GM10248 (cell line): ENCODE results near the gene FDPS.

ENCODE experiments used
- CTCF ChIA-PET: fragments of 300-600 bp; sonication (Branson Sonifier 250); formaldehyde crosslinking; extraction: SDS; loops from one replicate; lab custom pipeline; 2021; ENCODE audit warnings: antibody characterized with exemption; lab: Yijun Ruan, JAX
- POLR2A ChIA-PET: fragments of 350-650 bp; sonication (Branson Sonifier 250); formaldehyde crosslinking; extraction: SDS; loops from one replicate; lab custom pipeline; 2020; ENCODE audit warnings: antibody characterized with exemption; lab: Yijun Ruan, JAX
- DNase-seq: peaks from one replicate; pipeline ENCODE4 v3.0.0; 2012; ENCODE audit errors: extremely low spot score
- TF ChIP-seq, protein P1 (sequence below): IDR thresholded peaks from 2 replicates; pipeline ENCODE4 v1.5.1; 2012; ENCODE audit warnings: mild to moderate bottlenecking, low read depth; ENCODE audit errors: extremely low read depth, missing control alignments, control extremely low read depth

The FDPS gene

DNA sequence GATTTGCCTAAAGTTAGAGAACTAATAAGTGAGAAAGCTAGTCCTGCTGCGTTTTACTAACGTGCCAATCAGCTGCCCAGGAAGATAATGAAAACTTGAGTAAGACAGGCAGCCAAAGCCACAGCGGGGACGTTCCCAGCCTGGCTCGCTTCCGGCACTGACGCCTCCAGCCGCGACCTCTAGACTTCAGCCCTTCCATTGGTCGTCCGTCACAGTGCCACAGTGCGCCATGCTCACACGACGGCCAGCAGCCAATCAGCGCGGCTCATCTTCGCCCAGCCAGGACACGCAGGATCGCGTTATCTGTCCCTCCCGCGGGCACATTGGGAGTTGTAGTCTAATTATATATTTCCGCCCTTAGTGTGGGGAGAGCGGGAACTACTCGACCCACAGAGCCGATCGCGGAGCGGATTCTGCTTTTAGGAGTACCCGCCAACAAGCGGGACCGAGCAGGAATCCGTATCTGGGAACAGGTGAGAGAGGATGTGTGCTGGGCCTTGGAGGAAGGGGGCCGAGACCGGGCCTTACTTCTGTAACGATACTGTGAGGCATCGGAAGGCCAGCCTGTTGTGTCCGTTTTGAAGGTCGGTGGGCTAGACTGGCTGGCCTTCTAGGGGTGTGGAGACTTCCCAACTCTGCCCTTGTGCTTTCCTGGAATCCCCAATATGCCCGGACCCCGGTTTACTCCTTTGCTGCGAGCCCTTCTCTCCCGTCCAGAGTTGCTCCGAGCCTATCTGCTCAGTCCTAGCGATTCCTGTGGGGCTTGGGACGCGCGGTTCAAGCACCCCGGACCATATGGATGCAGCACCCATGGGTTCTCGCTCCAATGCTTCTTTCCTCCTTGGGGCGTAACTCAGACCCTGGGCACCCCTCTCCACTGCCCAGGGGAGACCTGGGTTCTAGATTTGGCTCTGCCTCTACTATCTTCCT is at the start of gene FDPS:
FDPS (plus strand) TSS at position 374 of the 930 bp plus-strand sequence. CDS start 924 bp downstream, outside the sequence.
- CTCF ChIA-PET: interaction anchor here (0.7 to 4.4 kb wide), 12 partner anchors 11 to 477 kb away, joined by 3 to 52 read pairs (median 3); partner anchors contain the start of genes CLK2, HCN3 and KRTCAP2
- POLR2A ChIA-PET: interaction anchor here (0.5 to 1.3 kb wide), 10 partner anchors 9 to 1316 kb away, joined by 3 to 9 read pairs (median 3); a partner anchor contains a TSS
- TF ChIP-seq, protein P1, sequence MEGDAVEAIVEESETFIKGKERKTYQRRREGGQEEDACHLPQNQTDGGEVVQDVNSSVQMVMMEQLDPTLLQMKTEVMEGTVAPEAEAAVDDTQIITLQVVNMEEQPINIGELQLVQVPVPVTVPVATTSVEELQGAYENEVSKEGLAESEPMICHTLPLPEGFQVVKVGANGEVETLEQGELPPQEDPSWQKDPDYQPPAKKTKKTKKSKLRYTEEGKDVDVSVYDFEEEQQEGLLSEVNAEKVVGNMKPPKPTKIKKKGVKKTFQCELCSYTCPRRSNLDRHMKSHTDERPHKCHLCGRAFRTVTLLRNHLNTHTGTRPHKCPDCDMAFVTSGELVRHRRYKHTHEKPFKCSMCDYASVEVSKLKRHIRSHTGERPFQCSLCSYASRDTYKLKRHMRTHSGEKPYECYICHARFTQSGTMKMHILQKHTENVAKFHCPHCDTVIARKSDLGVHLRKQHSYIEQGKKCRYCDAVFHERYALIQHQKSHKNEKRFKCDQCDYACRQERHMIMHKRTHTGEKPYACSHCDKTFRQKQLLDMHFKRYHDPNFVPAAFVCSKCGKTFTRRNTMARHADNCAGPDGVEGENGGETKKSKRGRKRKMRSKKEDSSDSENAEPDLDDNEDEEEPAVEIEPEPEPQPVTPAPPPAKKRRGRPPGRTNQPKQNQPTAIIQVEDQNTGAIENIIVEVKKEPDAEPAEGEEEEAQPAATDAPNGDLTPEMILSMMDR: no peak
- peak; percentile 98 for DNase-seq

DNA sequence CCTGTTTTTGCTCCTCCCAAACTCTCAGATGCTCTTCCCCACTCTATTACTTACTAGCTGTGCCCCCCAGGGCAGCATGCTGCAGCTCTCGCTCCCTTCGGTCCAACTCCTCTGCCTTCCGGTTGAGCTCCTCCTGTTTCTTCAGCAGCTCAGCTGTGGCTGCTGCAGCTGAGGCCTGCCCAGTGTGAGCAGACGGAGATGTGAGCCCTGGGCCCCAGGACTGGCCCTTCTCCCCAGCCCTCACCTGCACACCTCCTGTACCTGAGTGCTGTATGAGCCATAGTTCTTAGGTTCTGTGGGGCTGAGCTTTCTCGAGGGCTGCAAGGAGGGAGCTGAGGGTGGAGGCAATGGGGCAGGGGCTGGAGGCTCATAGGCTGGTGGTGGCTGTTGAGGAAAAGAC is 48.4 kb upstream of the FDPS start:
- no peak for DNase-seq
- ChIA-PET POLR2A (interaction anchor here (1.5 kb wide), 1 partner anchor 11 kb away, joined by 3 read pairs; no protein-coding TSS in a partner anchor), CTCF (interaction anchor here (0.7 to 4.5 kb wide), 3 partner anchors 10 to 64 kb away, joined by 3 to 103 read pairs (median 4); no protein-coding TSS in a partner anchor)
- TF ChIP-seq, protein P1: no peak

DNA sequence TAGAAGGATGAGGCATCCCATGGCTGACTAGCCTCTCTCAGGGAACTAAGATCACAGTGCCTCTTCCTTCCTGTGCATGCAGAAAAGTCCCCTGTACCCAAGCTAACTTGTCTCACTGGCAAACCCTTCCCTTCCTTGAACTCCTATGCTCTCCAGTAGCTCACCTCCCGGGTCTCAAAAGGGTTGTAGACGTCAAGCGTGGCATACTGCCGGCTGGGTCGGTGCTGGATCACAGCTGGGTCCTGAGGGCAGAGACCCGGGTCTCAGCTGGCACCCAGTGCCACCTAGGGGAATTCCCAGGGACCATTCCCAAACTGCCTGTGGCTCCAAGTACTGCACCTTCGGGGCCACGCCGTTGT is 47.2 kb upstream of the FDPS start:
- POLR2A ChIA-PET: interaction anchor here (2.1 kb wide), 1 partner anchor 10 kb away, joined by 11 read pairs; no protein-coding TSS in a partner anchor
- CTCF ChIA-PET: interaction anchor here (0.6 to 4.5 kb wide), 5 partner anchors 11 to 68 kb away, joined by 3 to 103 read pairs (median 3); no protein-coding TSS in a partner anchor
- TF ChIP-seq, protein P1: no peak
- DNase-seq: no peak

DNA sequence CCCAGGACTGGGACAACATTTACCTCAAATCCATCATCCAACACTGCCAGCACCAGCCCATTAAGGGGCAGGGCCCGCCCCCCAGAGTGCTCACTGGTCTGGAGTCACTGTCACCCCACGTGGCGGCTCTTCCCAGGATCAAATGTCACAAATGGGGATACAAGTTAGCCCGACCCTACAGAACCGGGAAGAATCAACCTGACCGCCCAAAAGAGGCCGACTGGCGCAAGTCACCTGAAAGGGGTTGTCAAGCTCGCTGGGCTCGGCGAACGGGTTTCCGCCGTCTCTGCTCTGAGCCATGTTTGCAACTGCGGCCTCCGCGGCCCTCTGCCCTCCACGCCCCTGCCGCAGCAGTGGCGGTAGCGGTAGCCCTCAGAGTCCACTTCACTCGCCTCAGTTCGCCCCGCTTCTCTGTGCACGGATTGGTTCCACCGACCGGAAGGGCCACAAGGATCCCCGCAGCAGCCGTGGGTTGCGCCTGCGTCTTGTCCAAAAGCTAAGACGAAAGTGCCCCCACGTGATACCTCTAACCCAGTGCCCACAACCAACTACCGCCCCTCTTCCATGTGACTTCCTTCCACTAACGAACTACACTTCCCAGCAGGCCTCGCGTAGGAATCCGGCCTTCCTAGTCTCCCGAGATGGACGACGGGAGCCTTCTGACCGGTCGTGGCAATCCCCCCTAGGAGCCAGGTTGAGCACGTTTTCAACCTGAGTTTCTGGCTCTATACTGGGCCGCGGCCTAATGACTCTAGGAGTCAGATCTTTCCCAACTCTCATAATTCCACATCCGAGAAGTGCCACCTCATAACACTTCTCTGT is 46.6 kb upstream of the FDPS start, which contains the start of gene SCAMP3:
SCAMP3 (minus strand) TSS at position 509 of the 822 bp plus-strand sequence; CDS start at position 300, 209 bp downstream.
- TF ChIP-seq, protein P1: no peak
- POLR2A ChIA-PET: interaction anchor here (2.1 kb wide), 1 partner anchor 11 kb away, joined by 11 read pairs; no protein-coding TSS in a partner anchor
- peak; percentile 97 for DNase-seq
- CTCF ChIA-PET: interaction anchor here (0.6 to 4.5 kb wide), 5 partner anchors 11 to 68 kb away, joined by 3 to 103 read pairs (median 3); no protein-coding TSS in a partner anchor

DNA sequence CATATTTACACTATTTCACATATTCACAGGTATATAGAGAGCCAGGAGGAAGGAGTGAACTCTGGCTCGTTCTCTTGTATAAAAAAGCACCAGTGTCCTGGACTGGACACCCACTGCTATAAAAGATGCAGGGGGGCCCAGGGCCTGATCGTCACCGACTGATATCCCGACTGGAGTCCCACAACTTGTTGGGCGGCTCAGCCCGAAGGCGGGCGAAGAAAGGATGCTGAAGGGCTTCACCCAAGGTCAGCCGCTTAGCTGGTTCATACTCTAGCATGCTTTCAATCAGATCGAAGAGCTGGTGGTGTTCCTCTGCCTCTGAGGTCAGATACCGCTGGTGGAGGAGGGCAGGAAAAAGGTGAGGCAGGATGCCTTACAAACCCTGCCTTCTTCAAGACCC is 45.6 kb upstream of the FDPS start:
- CTCF ChIA-PET: interaction anchor here (1.0 to 11.8 kb wide), 3 partner anchors 9 to 56 kb away, joined by 3 to 154 read pairs (median 5); no protein-coding TSS in a partner anchor
- TF ChIP-seq, protein P1: no peak
- POLR2A ChIA-PET: no interaction called here

More for the DNA sequence above, 45.6 kb upstream of the FDPS start:
- DNase-seq: no peak
